SU-DHL-6 (cell line): ENCODE data around the gene ZNF618.

Source experiments
- H2AFZ ChIP-seq: fragments of 200-600 bp; sonication (generic); 2 replicates; pipeline ENCODE4 v1.6.1; 2014; ENCODE audit warnings: low read depth, mild to moderate bottlenecking, moderate library complexity, mixed read lengths, antibody characterized with exemption, low read length; ENCODE audit not compliant: severe bottlenecking
- H3F3A ChIP-seq: fragments of 200-600 bp; shearing (Covaris generic); 2 replicates; pipeline ENCODE4 v1.6.0; 2016; ENCODE audit warnings: antibody characterized with exemption, mild to moderate bottlenecking; ENCODE audit not compliant: insufficient read depth
- H3K27ac ChIP-seq: fragments of 200-600 bp; sonication (generic); 2 replicates; pipeline ENCODE4 v1.5.1; 2016; ENCODE audit warnings: low read depth, mild to moderate bottlenecking, low read length, moderate library complexity, mixed read lengths
- H3K27me3 ChIP-seq: fragments of 200-600 bp; sonication (generic), shearing (Covaris generic); 2 replicates; pipeline ENCODE4 v1.6.0; 2014; ENCODE audit warnings: mild to moderate bottlenecking, low read length
- H3K36me3 ChIP-seq: fragments of 200-600 bp; sonication (generic); 2 replicates; pipeline ENCODE4 v1.6.1; 2014; ENCODE audit warnings: mild to moderate bottlenecking, low read length, mixed read lengths
- H3K4me2 ChIP-seq: fragments of 300-600, 200-600 bp; shearing (Covaris generic), sonication (generic); 2 replicates; pipeline ENCODE4 v1.6.0; 2014; ENCODE audit warnings: low read length, low read depth, mild to moderate bottlenecking; ENCODE audit not compliant: poor library complexity, severe bottlenecking
- H3K4me3 ChIP-seq: fragments of 200-600 bp; sonication (generic); 2 replicates; pipeline ENCODE4 v1.5.1; 2014; ENCODE audit warnings: antibody characterized with exemption, low read length, mild to moderate bottlenecking, mixed read lengths; ENCODE audit not compliant: insufficient read depth, poor library complexity, severe bottlenecking
- H3K79me2 ChIP-seq: fragments of 200-600 bp; sonication (generic); 2 replicates; pipeline ENCODE4 v1.6.1; 2014; ENCODE audit warnings: mild to moderate bottlenecking, low read length, moderate library complexity; ENCODE audit not compliant: insufficient read depth
- H3K9ac ChIP-seq: fragments of 200-600 bp; sonication (generic); 2 replicates; pipeline ENCODE4 v1.7.0; 2014; ENCODE audit warnings: mild to moderate bottlenecking, low read length
- H3K9me2 ChIP-seq: fragments of 200-600 bp; sonication (generic); replicated peaks from 2 replicates; pipeline ENCODE4 v1.6.1; 2014; ENCODE audit warnings: low read length; ENCODE audit not compliant: insufficient read depth
- H3K9me3 ChIP-seq: fragments of 200-600 bp; sonication (generic); 2 replicates; pipeline ENCODE4 v1.6.1; 2014; ENCODE audit warnings: low read length, mixed read lengths; ENCODE audit not compliant: insufficient read depth
- H4K20me1 ChIP-seq: fragments of 200-600 bp; sonication (generic); 2 replicates; pipeline ENCODE4 v1.6.1; 2014; ENCODE audit warnings: low read depth, mild to moderate bottlenecking, antibody characterized with exemption, low read length, moderate library complexity, mixed read lengths
- CTCF ChIP-seq: fragments of 200-600 bp; sonication (generic); IDR thresholded peaks from one replicate; pipeline ENCODE4 v1.5.1; 2017; ENCODE audit warnings: antibody characterized with exemption, mild to moderate bottlenecking, low read length, moderate library complexity; ENCODE audit not compliant: insufficient read depth, poor library complexity, severe bottlenecking
- EZH2phosphoT487 ChIP-seq: fragments of 200-600 bp; sonication (generic), shearing (Covaris generic); conservative IDR thresholded peaks from 2 replicates; pipeline ENCODE4 v1.6.1; 2018; ENCODE audit warnings: mild to moderate bottlenecking, antibody characterized with exemption, low read length, moderate library complexity, mixed read lengths

Gene ZNF618

GRCh38 chr9:114046237-114046755, 170.2 kb downstream of the ZNF618 start:
- H3K27me3 ChIP-seq, result no peaks in the 10 kb centered on the region
- no peaks in the 10 kb centered on the region for H3K9me3 ChIP-seq
- H4K20me1 ChIP-seq, result no peaks in the 10 kb centered on the region
- no peaks in the 10 kb centered on the region for H3K79me2 ChIP-seq
- no peak overlapping the region for H3K4me3 ChIP-seq
- no peak overlapping the region for H3K4me2 ChIP-seq
- no peak overlapping the region for H2AFZ ChIP-seq
- no peaks in the 10 kb centered on the region for H3F3A ChIP-seq
- no peak overlapping the region for H3K27ac ChIP-seq
- H3K9me2 ChIP-seq, result no peaks in the 10 kb centered on the region
- H3K36me3 ChIP-seq, result no peaks in the 10 kb centered on the region
- H3K9ac ChIP-seq, result no peak overlapping the region
- TF ChIP-seq CTCF (no peak), EZH2phosphoT487 (no peak)

GRCh38 chr9:114046875-114047274, 170.8 kb downstream of the ZNF618 start:
- Histone ChIP-seq H3K36me3 (no peaks in the 10 kb centered on the region), H3K4me2 (no peak overlapping the region)

GRCh38 chr9:114047717-114048116, 171.6 kb downstream of the ZNF618 start:
- Histone ChIP-seq H3K9ac (no peak overlapping the region), H3K9me3 (no peaks in the 10 kb centered on the region), H3K9me2 (no peaks in the 10 kb centered on the region), H3K27ac (no peak overlapping the region), H3F3A (no peaks in the 10 kb centered on the region), H2AFZ (no peak overlapping the region), H3K4me2 (no peak overlapping the region), H3K36me3 (no peaks in the 10 kb centered on the region), H3K27me3 (no peaks in the 10 kb centered on the region), H3K4me3 (no peak overlapping the region), H4K20me1 (no peaks in the 10 kb centered on the region), H3K79me2 (no peaks in the 10 kb centered on the region)
- TF ChIP-seq CTCF (no peak), EZH2phosphoT487 (no peak)

More at GRCh38 chr9:114046875-114047274, 170.8 kb downstream of the ZNF618 start:
- Histone ChIP-seq H3F3A (no peaks in the 10 kb centered on the region), H3K27me3 (no peaks in the 10 kb centered on the region), H3K9me2 (no peaks in the 10 kb centered on the region), H3K27ac (no peak overlapping the region), H3K79me2 (no peaks in the 10 kb centered on the region), H4K20me1 (no peaks in the 10 kb centered on the region), H3K9ac (no peak overlapping the region), H2AFZ (no peak overlapping the region), H3K9me3 (no peaks in the 10 kb centered on the region), H3K4me3 (no peak overlapping the region)
- no peak for TF ChIP-seq EZH2phosphoT487

- Histone ChIP-seq H3K79me2 (no peaks in the 10 kb centered on the region), H3K9ac (no peak overlapping the region), H3K36me3 (no peaks in the 10 kb centered on the region), H4K20me1 (no peaks in the 10 kb centered on the region), H3K4me3 (no peak overlapping the region), H3K27me3 (no peaks in the 10 kb centered on the region), H3K9me3 (no peaks in the 10 kb centered on the region), H3K27ac (no peak overlapping the region), H3K9me2 (no peaks in the 10 kb centered on the region), H3F3A (no peaks in the 10 kb centered on the region), H3K4me2 (no peak overlapping the region), H2AFZ (no peak overlapping the region)
- no peak for TF ChIP-seq CTCF
- no peak for TF ChIP-seq EZH2phosphoT487
These were observed 172.7 kb downstream of the ZNF618 start for GRCh38 chr9:114048533-114049415.
